ENCODE measurements around the gene TMEM106A. TPM values are rescaled to one million over a fixed set of nuclear protein-coding genes. Genes with fewer than 3 reads are reported as not detected.
"Not testable (repeated sequence)": the region's sequence is repeated elsewhere in the genome, so short reads cannot be mapped to it uniquely, and the experiment has no call there.

TMEM106A gene
- total RNA-seq, 1 experiment from 2014 or later = 2.1 TPM

GRCh38 chr17:43193251-43193650 is 18.4 kb upstream of the TMEM106A start:
- no peaks in the 10 kb centered on the region for H3K9me3 ChIP-seq (ENCODE audit: low read depth, low read length, poor library complexity, severe bottlenecking)
- ChIA-PET CTCF (no interaction called here), POLR2A (ENCODE audit: low non-redundant PET) (no interaction called here)
- intact Hi-C loops (cut with micrococcal nuclease; ENCODE audit: unreplicated experiment) = no loop called here
- TF ChIP-seq CTCF (conservative IDR thresholded peaks at IDR 0.05; ENCODE audit: low read depth, low read length) (no peak), EZH2 (IDR thresholded peaks at IDR 0.05; ENCODE audit: borderline replicate concordance, low read depth, low read length, poor library complexity, severe bottlenecking) (no peak)
- H3K27ac ChIP-seq (ENCODE audit: low read depth, low read length, poor library complexity, severe bottlenecking) = no peak overlapping the region
- no peak for DNase-seq (ENCODE audit: low spot score)
- H3K36me3 ChIP-seq (ENCODE audit: insufficient read depth, low read length, poor library complexity, severe bottlenecking) = peaks cover 48% of the 10 kb centered on the region
- no peaks in the 10 kb centered on the region for H3K27me3 ChIP-seq (replicated peaks; ENCODE audit: insufficient read depth, low read depth, low read length, poor library complexity)
- no peaks in the 10 kb centered on the region for H3K4me1 ChIP-seq (ENCODE audit: insufficient read depth, low read length, poor library complexity, severe bottlenecking)
- H3K4me3 ChIP-seq (ENCODE audit: low read depth, low read length, poor library complexity, severe bottlenecking) = no peak overlapping the region
- BruUV-seq (replicated peaks) = no TSS peak

- Histone ChIP-seq H3K27me3 (replicated peaks; ENCODE audit: insufficient read depth, low read depth, low read length, poor library complexity) (no peaks in the 10 kb centered on the region), H3K27ac (ENCODE audit: low read depth, low read length, poor library complexity, severe bottlenecking) (no peak overlapping the region), H3K36me3 (ENCODE audit: insufficient read depth, low read length, poor library complexity, severe bottlenecking) (peaks cover 19% of the 10 kb centered on the region), H3K9me3 (ENCODE audit: low read depth, low read length, poor library complexity, severe bottlenecking) (no peaks in the 10 kb centered on the region), H3K4me1 (ENCODE audit: insufficient read depth, low read length, poor library complexity, severe bottlenecking) (no peaks in the 10 kb centered on the region), H3K4me3 (ENCODE audit: low read depth, low read length, poor library complexity, severe bottlenecking) (no peak overlapping the region)
- no peak for DNase-seq (ENCODE audit: low spot score)
- intact Hi-C loops (cut with micrococcal nuclease; ENCODE audit: unreplicated experiment) = no loop called here
- TF ChIP-seq CTCF (conservative IDR thresholded peaks at IDR 0.05; ENCODE audit: low read depth, low read length) (no peak), EZH2 (IDR thresholded peaks at IDR 0.05; ENCODE audit: borderline replicate concordance, low read depth, low read length, poor library complexity, severe bottlenecking) (no peak)
- no TSS peak for BruUV-seq (replicated peaks)
- POLR2A ChIA-PET (ENCODE audit: low non-redundant PET) = no interaction called here
- CTCF ChIA-PET = no interaction called here
These were observed 12.0 kb upstream of the TMEM106A start for GRCh38 chr17:43199633-43200032.

GRCh38 chr17:43200127-43200526 is 11.5 kb upstream of the TMEM106A start:
- H3K27me3 ChIP-seq (replicated peaks; ENCODE audit: insufficient read depth, low read depth, low read length, poor library complexity) = no peaks in the 10 kb centered on the region
- H3K9me3 ChIP-seq (ENCODE audit: low read depth, low read length, poor library complexity, severe bottlenecking) = no peaks in the 10 kb centered on the region
- TF ChIP-seq EZH2 (IDR thresholded peaks at IDR 0.05; ENCODE audit: borderline replicate concordance, low read depth, low read length, poor library complexity, severe bottlenecking) = no peak
- no peak for TF ChIP-seq CTCF (conservative IDR thresholded peaks at IDR 0.05; ENCODE audit: low read depth, low read length)
- peaks cover 16% of the 10 kb centered on the region for H3K36me3 ChIP-seq (ENCODE audit: insufficient read depth, low read length, poor library complexity, severe bottlenecking)
- no TSS peak for BruUV-seq (replicated peaks)
- ChIA-PET CTCF (no interaction called here), POLR2A (ENCODE audit: low non-redundant PET) (no interaction called here)
- no peak overlapping the region for H3K4me3 ChIP-seq (ENCODE audit: low read depth, low read length, poor library complexity, severe bottlenecking)
- intact Hi-C loops (cut with micrococcal nuclease; ENCODE audit: unreplicated experiment) = no loop called here
- no peaks in the 10 kb centered on the region for H3K4me1 ChIP-seq (ENCODE audit: insufficient read depth, low read length, poor library complexity, severe bottlenecking)
- no peak overlapping the region for H3K27ac ChIP-seq (ENCODE audit: low read depth, low read length, poor library complexity, severe bottlenecking)
- DNase-seq (ENCODE audit: low spot score) = peak; percentile 33

GRCh38 chr17:43203013-43203412 is 8.7 kb upstream of the TMEM106A start:
- H3K36me3 ChIP-seq (ENCODE audit: insufficient read depth, low read length, poor library complexity, severe bottlenecking); H3K9me3 ChIP-seq (ENCODE audit: low read depth, low read length, poor library complexity, severe bottlenecking); H3K27me3 ChIP-seq (replicated peaks; ENCODE audit: insufficient read depth, low read depth, low read length, poor library complexity); H3K4me1 ChIP-seq (ENCODE audit: insufficient read depth, low read length, poor library complexity, severe bottlenecking); H3K4me3 ChIP-seq (ENCODE audit: low read depth, low read length, poor library complexity, severe bottlenecking); CTCF ChIA-PET; intact Hi-C loops (cut with micrococcal nuclease; ENCODE audit: unreplicated experiment); BruUV-seq (replicated peaks); POLR2A ChIA-PET (ENCODE audit: low non-redundant PET); DNase-seq (ENCODE audit: low spot score); H3K27ac ChIP-seq (ENCODE audit: low read depth, low read length, poor library complexity, severe bottlenecking): not testable (repeated sequence)
